HG02981 (cell line): ENCODE measurements around the gene CCNY.
A peak's percentile ranks its signal among the peaks of the same experiment; 100 is the strongest.
"Not testable (repeated sequence)": the region's sequence is repeated elsewhere in the genome, so short reads cannot be mapped to it uniquely, and the experiment has no call there.

Source experiments
- ATAC-seq: cut with Tn5 transposase; IDR thresholded peaks from one replicate; pipeline ENCODE4 v1.9.1; 2021; ENCODE audit warnings: mild to moderate bottlenecking, moderate library complexity; ENCODE audit not compliant: unreplicated experiment

CCNY gene

DNA sequence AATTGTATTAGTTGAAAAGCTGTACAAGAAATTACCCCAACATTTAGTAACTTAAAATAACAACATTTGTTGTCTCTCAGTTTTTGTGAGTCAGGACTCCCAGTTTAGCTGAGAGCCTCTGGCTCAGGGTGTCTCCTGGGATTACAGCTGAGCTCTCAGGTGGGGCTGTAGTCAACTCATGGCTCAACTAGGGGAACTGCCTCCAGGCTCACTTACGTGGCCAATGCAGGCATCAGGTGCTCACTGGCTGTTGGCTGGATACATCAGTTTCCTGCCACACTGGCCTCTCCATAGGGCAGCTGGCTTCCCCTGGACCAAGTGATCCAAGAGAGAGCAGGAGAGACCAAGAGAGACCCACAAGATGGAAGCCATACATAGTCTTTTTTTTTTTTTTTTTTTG, 17.5 kb downstream of the CCNY start:
- no peak for ATAC-seq

GRCh38 chr10:35354257-35354656, 17.9 kb downstream of the CCNY start:
- ATAC-seq, result not testable (repeated sequence)

DNA sequence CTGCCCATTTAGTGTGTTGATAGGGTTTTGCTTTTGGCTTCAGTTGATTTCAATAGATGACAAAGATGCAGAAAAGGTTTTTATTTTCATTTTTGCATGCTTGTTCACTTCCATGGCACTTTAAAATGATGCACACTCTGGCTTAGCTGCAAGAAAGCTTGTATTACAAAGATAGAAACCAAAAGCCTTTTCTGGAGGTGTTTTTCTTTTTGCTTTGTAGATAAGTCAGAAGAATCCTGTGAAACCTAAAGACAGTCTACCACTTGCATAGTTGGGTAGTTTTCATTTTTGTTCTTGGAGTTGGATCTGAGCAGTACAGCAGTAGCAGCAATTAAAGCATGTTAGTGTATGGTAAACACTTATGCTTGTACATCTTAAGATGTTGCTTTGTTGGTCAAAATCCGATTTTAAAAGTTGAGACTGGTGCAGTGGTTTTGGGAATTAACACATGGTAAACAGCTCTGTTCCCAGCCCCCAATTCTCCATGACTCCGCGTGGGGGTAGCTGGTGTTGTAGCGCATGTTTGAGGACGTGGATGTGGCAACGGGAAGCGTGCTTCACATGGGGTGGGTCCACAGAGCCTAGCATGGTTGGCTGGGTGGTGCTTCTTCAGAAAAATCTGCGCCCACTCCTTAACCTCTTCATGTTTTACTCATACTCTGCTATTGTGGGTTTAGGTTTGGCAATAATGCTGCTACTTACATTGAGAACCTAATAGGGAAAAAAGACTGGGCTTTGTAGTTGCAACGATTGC, 19.8 kb downstream of the CCNY start:
- no peak for ATAC-seq

DNA sequence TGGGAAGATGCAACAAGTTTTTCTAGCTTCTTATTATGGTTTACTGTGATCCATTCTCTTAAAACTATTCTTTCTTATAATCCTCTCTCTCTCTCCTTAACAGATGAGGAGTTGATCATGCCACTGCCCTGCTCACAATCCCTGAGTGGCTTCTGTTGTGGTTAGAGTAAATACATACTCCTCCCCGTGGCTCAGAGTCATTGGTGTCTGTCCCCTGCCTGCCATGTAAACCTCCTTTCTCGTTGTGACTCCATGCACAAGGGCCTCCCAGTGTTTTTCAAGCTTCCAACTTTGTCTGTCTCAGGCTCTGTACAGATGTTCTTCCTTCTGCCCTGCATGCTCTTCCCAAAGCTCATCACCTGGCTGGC, 20.4 kb downstream of the CCNY start:
- no peak for ATAC-seq

DNA sequence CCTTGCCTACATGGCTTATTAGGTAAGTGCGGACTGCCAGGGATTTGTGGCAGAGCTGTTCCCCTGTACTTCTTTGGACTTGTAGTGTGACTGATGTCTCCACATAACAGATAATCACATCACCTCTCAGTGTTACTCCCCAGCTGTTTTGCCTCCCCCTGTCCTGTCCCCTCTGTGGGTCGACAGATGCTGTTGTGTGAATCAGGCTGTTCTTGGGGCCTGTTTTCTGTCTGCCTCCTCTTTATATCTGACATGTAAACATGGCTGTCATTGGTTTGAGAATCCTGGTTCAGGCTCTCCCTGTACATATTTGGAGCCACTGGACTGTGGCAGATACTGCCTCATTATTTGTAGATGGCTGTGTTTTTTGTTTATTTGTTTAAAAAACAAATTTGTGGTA, 22.7 kb downstream of the CCNY start:
- no peak for ATAC-seq

DNA sequence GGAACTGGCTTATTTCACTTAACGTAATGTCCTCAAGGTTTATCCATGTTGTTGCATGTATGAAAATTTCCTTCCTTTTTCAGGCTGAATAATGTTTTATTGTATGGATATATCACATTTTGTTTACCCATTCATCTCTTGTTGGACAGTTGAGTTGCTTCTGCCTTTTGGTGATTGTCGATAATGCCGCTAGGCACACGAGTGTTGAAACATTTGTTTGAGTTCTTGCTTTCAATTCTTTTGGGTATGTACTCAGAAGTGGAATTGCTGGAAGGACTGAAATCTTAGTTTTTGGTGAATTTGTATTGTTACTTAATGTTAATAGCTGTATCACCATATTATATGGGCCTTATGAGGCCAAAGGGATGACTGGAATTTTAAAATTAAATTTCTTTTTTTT, 23.6 kb downstream of the CCNY start:
- ATAC-seq, result no peak

GRCh38 chr10:35362701-35363350, 26.5 kb downstream of the CCNY start:
- no peak for ATAC-seq

GRCh38 chr10:35363587-35363986, 27.3 kb downstream of the CCNY start:
- ATAC-seq, result no peak

DNA sequence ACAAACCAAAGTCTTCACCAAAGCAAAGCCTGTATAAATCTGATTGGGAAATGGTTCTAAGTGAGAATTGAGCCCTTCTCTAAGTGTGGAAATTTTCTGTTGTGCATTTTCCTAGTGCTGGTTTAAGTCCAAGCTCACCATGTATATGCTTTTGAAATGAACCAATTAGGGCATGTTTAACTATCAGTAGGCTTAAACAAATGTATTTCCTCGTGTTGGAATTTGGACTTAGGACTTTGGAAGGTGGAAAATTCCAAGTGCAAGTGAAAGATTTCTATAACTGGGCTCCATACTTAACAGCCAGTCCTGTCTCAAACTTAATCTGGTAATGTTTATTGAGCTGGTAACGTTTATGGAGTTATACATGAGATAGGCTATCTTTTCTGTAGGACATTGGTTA, 28.5 kb downstream of the CCNY start:
- no peak for ATAC-seq

- no peak for ATAC-seq
Measured at GRCh38 chr10:35365994-35366393, 29.7 kb downstream of the CCNY start.

- no peak for ATAC-seq
Measured at GRCh38 chr10:35367107-35367859, 31.0 kb downstream of the CCNY start.

DNA sequence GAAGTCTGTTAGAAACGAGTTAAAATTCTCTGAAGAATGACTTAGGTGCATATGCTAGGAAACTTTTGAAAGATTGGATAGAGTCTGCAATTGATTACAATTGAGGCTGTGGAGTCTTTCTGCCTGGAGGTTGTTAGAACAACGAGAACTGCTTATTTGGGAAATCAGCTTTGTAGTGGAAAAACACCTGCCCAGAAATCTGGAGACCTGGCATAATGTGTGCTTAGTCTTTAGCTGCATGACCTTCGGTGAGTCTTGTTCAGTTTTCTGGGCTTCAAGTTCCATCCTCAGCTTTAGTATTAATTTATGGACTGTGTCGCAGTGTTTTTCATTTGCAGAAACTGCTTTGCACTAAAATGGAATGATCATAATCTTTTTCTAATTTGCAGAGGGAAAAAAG, 31.7 kb downstream of the CCNY start:
- ATAC-seq, result no peak

GRCh38 chr10:35368485-35369048, 32.3 kb downstream of the CCNY start:
- no peak for ATAC-seq

DNA sequence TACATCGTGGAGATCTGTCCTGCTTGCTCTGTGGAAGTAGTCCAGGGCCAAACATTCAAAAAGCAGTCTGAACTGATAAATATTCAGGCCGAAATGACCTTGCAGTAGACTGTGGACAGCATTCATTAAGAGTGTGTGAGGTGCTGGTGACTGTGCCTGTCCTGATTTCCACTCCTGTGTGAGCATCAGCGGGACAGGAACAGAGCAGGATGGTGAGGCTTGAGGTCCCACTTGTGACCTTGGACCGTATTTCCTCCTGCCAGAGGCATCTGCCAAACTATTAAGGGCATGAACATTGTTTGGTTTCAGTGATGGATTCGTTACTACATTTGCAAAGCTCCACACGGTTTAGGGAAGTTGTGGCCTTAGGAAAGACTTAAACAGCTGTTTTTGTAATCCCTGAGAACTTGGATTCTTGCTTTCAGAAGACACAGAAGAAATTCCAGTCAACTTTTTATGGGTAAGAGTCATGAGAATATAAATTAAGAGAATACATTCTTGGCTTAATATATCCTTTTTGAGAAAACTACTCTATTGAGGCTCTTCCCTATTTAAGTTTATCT, 32.8 kb downstream of the CCNY start:
- ATAC-seq, result no peak

DNA sequence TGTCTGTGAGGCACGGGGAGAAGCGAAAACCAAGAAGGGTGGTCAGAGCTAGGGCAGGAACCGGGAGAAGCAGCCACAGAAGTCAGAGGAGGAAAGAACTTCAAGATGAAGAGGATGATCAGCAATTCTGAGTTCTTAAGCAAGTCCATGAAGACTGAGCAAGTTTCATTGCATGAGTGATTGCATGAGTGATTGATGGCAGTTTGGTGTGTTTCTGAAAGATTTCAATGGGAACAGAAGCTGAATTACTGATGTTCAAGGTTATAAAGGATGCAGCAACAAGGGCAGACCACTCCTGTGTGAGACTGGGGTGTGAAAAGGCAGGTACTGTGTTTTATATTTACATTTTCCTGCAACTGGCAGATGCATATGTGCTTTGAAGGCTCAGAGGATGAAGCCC, 35.4 kb downstream of the CCNY start:
- ATAC-seq, result no peak

- no peak for ATAC-seq
Measured at GRCh38 chr10:35372329-35372728, 36.0 kb downstream of the CCNY start.

GRCh38 chr10:35375091-35375765, 38.9 kb downstream of the CCNY start:
- no peak for ATAC-seq

GRCh38 chr10:35377050-35377728, 40.9 kb downstream of the CCNY start:
- ATAC-seq, result no peak

DNA sequence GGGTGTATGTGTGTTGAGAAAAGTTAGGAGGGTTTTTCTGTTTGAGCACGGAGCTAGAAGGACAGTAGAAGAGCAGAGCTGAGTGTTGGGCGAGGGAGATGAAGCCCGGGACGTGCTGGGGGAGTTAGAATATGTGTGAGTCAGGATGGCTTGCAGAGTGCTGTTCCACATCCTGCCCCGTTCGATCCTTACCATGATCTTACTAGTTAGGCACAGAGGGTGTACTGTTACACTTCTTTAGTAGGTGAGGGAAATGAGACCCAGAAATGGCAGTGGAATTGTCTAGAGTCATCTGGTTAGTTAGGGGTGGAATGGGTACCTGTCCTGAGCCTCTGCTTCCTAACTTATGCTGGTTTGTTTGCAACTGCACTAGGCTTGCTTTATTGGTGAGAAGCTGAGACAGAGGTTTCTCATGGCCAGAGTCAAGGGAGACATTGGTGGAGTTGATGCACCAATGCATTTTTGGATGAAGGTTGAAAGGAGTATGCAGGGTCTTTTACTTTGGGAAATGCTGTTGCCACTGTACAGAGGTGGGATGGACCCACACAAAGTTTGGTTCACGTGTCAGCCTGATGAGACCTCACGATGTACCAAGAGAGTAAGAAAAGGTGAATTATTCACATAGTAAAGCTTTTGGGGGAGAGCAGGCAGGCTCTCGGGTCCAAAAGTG, 42.4 kb downstream of the CCNY start:
- peak; percentile 10 for ATAC-seq
